GM19452 (cell line): ENCODE measurements around the gene LRFN4.

Experiments used
- ATAC-seq: cut with Tn5 transposase; IDR thresholded peaks from one replicate; pipeline ENCODE4 v1.9.1; 2021; ENCODE audit not compliant: unreplicated experiment

Gene LRFN4

GRCh38 chr11:66887526-66887925 lies 30.7 kb downstream of the LRFN4 start:
- no peak for ATAC-seq

- ATAC-seq: no peak
Measured at GRCh38 chr11:66888282-66888681, 31.4 kb downstream of the LRFN4 start.

GRCh38 chr11:66889960-66890359 lies 33.1 kb downstream of the LRFN4 start:
- ATAC-seq: no peak

- ATAC-seq: peak; percentile 81
Measured at GRCh38 chr11:66891851-66892660, 35.2 kb downstream of the LRFN4 start.

- ATAC-seq: no peak
Measured at GRCh38 chr11:66892911-66893310, 36.0 kb downstream of the LRFN4 start.

GRCh38 chr11:66894141-66894540 lies 37.3 kb downstream of the LRFN4 start:
- ATAC-seq: no peak

- ATAC-seq: no peak
Measured at GRCh38 chr11:66901964-66902390, 45.1 kb downstream of the LRFN4 start.

GRCh38 chr11:66902486-66903177 lies 45.8 kb downstream of the LRFN4 start:
- no peak for ATAC-seq

GRCh38 chr11:66904055-66904454 lies 47.2 kb downstream of the LRFN4 start:
- no peak for ATAC-seq

GRCh38 chr11:66904561-66904960 lies 47.7 kb downstream of the LRFN4 start:
- no peak for ATAC-seq

GRCh38 chr11:66904981-66905521 lies 48.2 kb downstream of the LRFN4 start:
- ATAC-seq: no peak

GRCh38 chr11:66905631-66906030 lies 48.8 kb downstream of the LRFN4 start:
- ATAC-seq: no peak

- no peak for ATAC-seq
Measured at GRCh38 chr11:66906061-66906733, 49.3 kb downstream of the LRFN4 start.

GRCh38 chr11:66907751-66908630 lies 51.1 kb downstream of the LRFN4 start:
- ATAC-seq: no peak

- ATAC-seq: no peak
Measured at GRCh38 chr11:66909181-66909580, 52.3 kb downstream of the LRFN4 start.

GRCh38 chr11:66910016-66910415 lies 53.2 kb downstream of the LRFN4 start:
- no peak for ATAC-seq
